RKO (cell line): Measurements from ENCODE around the gene MYMK.

ENCODE experiments used
- DNase-seq: peaks from one replicate; pipeline ENCODE4 v3.0.0-alpha.2; 2016; ENCODE audit warnings: low spot score

Gene MYMK

DNA sequence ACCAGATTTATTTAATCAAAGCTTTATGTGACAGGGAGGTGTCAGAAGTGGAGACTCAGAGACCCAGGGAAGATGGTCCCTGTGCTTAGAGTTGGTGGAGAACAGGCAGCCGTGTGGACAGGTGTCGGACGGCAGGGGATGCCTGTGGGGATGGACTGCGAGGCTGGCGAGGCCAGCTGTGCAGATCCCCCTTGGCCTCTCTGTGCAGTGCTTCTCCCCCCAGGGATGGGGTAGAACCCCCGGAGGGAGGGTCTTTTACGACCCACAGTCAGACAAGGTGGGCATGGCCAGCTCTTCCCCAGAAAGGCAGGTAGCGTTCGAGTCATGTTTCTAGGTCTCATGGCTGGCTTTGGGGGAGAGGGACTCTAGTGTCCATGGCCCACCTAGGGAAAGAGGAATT is 41.1 kb downstream of the MYMK start:
- no peak for DNase-seq

DNA sequence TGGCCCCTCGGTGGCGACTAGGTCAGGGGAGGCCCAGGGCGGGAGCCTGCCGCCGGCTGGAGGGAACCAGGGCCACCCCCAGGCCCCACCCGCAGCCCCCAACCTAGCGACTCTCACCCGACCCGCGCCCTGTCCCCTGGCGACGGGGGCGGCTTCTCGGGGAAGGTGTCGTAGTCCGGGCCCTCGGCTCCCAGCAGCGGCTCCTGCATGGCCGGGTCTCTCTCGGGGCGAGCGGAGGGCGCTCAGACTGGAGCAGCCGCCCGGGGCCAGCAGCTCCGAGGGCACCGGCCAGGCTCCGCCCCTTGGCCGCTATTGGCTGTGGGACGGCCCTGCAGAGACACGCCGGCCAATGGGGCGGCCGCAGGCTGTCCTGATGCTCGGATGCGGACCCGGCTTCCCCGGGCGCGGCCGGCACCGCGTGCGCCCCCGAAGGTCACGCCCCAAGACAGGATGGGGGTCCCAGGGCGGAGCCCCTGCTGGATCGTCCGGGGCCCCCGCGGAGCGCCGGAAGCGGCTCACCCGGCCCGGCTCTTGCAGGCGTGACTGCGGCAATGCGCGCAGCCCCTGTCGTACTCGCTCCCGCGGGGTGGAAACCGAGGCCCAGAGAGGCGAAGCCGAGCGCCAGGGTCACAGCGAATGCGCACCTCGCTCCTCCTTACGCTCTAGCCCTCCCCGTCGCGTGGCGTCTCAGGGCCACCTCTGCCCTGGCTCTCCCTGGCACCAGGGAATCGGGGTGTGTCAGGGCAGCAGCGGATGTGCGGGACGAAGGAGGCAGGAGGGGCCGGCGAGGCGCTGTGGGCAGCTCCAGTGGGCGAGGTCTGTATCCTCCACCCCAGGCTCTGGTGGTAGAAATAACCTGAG is 45.7 kb downstream of the MYMK start, which contains the start of gene SLC2A6:
Gene SLC2A6 (minus strand): TSS at position 249 of the 861 bp plus-strand sequence. CDS start 40 bp downstream, at position 209.
- peak; percentile 94 for DNase-seq

DNA sequence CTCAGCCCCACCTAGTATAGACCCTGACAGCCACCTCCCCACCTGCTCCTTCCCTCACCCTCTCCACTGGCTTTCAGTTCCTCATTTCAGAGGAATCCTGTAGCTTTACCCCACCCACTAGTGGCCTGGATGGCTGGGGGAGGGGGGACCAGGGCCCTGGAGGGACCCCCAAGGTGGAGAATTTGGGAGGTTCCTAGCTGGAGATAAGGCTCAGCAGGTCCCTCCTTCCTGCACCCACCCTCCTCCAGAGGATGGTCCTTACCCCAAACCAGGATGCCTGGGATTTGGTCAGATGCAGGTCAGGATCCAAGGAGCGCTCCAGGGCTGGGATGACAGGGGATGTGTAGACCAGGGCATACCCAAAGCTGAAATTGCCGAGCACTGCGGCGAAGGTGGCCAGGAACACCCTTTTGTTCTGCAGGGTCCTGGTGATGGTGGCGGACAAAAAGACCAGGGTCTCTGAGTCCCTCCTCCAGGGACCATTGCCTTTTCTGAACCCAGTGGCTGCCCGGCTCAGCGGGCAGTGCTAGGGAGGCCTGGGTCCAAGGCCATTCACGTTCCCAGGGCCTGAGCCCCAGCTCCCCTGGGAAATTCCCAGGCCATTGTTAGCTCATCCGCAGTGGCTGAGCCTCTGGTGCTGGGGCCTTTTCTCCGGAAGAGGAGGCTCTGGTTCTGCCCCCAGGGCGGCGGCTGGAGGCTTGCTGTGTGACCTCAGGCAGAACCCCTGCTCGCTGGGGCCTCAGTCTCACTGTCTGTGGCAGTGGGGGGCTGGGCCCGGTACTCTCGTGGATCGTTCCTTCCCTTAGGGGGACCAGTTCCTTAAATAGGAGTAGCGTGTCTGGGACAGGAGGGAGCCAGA is 46.5 kb downstream of the MYMK start:
- peak; percentile 67 for DNase-seq

DNA sequence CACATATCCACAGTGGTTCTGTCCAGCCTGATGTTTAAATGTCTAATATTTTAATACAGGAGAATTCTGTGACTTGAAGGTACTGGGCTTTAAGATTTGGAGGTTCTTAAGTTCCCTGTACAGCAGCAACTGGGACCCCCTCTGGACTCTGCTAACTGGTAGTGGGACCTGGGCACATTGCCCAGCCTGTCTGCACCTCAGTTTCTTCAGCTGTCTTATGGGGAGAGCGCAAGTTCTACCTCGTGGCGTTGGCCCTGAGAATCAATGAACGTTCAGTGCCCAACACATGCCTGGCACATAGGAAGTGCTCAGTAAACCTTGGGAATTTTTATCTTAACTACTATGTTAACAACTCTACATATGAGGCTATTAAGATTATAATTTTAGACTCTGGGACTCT is 47.3 kb downstream of the MYMK start:
- no peak for DNase-seq

DNA sequence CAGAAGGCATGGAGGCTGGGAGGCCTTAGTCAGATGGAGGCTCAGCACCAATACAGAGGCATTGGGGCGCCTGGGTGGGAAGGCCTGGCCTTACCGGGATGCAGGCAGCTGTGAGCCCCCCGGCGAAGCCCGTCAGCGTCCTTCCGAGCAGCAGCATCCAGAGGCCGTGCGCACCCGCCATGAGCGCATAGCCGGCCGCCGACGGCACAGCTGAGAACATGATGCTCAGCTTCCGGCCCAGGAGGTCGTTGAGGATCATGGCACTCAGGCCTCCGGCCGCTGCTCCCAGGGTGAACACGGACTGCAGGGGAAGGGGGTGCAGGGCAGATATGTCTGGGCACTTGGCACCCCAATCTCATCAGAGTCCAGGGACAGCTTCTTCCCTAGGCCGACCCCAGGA is 47.8 kb downstream of the MYMK start:
- DNase-seq, result no peak

DNA sequence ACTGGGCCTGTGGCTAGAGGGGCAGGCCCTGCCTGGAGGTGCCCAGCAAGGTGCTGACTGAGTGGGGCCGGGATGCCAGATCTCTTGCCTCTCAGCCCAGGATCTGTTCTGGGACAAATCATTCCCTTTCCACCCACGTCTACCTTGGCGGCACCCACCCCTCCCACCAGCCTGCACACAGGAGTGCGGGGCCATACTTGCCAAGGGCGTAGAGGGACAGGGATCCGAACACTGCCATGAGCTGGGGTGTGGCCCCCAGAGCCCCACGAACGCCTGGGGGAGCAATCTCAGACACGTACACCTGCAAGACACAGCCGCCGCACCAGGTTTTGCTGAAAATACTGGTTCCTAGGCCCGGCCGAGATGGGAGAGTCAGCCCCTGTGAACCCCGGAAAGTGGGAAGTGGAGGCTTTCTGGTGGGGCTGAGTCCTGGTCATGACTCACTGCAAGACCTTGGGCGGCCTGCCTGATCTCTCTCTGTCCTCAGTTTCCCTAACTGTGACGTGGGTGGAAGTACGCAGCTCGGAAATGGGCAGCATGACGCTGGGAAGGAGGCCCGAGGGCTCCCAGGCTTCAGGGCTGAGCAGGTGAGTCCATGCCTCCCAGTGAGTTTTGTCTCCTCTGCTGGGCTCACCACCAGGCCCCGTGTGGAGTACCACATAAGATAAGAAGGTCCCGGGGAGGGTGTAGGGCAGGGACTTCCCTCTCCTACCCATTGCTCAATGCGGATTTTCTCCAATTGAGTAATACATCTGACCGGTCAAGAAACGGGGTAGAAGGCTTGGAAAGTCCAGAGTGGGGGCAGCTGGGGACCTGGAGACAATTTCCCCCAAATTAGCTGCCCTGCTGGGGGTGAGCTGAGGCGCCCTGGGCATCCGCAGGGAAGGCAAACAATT is 48.5 kb downstream of the MYMK start:
- no peak for DNase-seq

DNA sequence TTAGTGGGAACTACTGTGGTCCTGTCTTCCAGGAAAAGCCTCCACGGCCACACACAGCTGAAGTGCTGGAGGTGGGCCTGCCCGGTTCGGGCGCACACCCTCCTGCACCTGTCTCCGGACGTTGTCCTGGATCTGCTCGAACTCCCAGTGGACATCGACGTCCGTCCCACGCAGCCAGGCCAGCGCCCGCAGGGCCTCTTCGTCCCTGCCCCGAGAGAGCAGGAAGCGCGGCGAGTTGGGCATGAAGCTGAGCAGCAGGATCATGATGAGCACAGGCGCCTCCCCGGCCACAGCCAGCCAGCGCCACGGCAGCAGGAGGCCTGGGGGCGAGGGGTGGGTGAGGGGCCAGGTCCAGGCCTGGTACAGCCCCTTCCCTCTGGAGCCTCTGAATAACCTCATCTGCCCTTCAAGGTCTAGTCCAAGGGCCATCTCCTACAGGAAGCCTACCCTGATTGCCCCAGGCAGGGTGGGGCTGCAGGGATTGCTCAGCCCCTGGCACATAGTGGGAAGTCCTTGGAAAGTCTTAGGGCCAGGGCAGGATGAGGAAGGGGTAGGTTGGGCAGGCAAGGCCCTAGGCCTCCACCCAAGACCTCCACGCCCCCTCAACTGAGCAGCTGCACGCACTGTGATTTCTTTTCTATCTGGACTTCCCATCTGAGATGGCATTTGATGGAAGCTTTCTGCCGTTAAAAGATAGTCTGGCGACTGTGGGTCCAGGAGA is 49.3 kb downstream of the MYMK start:
- no peak for DNase-seq

DNA sequence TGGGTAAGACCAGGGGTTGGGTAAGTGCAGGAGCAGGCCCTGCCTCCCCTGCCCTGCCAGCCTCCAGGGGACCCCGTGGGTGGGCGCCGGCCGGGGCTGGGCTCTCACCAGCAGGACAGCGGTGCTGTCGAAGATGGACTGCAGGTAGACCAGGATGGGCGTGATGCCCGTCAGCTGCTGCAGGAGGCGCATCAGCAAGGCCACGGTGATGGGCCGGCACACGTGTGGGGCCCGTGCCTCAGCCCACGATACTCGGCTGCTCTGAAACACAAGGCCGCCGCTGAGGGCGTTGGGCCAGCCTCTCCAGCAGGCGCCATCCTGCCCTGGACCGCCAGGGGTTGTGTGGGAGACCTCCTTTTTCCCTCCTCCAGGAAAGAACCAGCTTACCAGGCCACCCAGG is 49.9 kb downstream of the MYMK start:
- DNase-seq, result no peak

DNA sequence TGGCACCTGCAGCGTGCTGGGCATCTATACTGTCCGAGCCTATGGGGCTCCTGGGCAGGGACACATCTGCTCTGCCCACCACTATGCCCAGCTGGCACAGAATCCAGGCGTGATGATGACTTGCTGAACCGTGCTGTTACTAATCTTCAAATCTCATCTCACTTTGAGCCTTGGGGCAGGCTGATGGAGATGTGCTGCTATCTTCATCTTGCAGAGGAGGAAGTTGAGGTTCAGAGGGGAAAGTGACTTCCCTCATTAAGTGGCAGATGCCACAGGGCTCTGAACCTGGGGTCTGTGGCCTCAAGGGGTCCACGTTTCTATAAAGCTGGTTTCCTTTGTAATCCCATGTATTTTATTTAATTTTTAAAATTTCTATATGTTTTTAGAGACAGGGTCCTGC is 50.5 kb downstream of the MYMK start:
- no peak for DNase-seq

DNA sequence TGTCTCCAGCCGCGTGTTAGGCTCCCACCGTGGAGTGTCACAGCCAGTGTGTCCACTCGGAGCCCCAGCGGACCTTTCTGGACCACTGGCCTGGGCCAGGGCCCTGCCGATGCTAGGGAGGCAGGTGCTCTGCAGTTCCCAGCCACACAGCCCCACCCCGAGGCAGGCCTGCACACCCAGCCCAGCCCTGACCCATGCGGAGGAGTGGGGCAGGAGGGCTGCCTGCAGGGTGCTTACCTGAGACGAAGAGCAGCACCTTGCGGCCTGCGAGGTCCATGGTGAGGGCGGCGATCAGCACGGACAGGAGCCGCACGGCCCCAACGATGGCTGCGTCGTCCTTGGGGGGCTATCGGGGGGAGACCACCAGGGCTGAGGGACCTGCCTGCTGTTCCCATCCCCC is 51.0 kb downstream of the MYMK start:
- no peak for DNase-seq

DNA sequence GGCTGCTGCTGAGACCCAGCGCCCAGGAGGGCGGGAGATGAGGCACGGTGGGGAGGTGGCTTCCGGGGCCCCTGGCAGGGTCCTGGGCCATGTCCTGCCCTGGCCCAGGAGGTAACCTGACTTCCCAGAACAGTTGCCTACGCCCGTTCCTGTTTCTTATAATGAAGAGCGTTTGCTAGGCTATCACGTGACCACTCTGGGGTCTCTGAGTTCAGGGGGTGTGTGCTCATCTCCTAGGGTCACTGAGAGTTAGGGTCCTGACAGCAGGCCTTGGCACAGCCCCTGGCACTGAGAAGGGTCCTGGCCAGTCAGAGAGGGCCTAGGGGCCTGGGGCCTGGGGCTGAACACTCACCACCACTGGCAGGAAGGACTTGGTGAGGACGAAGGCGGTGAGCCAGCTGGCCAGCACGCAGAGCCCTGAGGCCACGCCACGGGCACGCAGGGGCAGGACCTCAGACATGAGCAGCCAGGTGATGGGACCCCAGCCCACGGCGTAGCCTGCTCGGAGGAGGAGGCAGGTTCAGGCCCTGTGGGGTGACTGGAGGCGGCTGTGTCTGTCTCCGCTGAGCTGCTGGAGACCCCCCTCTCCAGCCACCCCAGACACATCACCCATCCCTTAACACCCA is 51.9 kb downstream of the MYMK start:
- DNase-seq, result no peak

DNA sequence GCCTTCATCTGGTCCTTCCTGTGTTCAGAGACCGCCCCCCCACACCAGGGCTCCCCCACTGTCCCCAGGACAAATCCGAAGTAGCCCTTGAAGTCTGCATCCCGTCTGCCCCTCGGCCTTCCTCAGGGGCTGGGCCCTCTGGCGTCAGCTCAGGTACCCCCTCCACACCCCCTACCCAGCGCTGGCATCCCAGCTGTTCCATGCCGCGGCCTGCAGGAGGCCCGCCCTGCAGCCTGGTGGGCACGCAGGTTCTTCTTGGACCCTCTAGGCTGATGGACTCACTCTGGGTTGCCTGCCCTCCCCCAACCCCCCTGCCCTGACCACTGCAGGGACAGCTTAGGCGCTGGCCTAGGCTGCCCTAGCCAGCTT is 52.5 kb downstream of the MYMK start:
- DNase-seq, result no peak

DNA sequence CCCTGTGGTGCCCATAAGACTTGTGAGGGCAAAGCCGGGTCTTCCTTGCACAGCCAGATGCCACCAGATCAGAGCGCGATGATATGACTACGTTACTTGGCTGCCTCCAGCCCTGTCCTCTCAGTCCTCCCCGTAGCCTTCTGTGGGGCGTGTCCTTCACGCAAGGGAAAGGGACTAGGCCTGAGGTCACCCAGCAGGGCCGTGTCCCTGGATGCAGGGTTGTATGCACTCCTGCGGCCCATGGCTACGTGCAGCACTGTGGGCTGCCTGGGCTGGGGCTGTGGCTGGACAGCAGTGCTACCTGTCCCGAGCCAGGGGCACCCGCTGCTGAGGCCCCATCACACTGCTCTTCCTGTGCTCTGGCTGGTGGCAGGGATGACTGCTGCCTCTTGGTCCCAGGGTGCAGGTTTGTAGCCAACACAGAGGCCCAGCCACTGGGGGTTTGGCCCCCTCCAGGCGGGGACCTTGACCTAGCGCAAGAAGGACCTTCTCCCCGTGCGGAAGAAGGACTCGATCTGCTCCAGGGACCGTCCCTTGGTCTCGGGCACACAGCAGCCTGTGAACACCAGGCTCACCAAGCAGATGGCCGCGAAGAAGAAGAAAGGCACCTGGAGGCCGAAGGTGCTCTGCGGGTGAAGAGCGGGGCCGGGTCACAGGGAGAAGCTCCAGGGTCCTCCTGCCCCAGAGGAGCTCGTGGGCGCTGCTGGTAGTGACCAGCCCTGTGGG is 53.0 kb downstream of the MYMK start:
- DNase-seq, result no peak

DNA sequence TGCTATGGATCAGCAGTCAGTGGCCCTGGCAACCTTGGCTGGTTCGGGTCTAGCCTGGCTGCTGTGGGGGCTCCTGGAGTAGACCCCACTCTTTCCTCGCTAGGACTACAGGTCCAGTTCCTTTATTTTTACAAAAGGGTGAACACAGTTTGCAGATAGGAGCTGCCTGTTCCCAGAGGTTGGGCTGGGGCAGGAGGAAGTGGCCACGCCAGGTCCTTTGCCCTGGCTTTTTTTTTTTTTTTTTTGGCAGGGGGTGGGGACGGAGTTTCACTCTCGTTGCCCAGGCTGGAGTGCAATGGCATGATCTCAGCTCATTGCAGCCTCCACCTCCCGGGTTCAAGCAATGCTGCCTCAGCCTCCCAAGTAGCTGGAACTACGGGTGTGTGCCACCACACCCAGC is 53.8 kb downstream of the MYMK start:
- no peak for DNase-seq

DNA sequence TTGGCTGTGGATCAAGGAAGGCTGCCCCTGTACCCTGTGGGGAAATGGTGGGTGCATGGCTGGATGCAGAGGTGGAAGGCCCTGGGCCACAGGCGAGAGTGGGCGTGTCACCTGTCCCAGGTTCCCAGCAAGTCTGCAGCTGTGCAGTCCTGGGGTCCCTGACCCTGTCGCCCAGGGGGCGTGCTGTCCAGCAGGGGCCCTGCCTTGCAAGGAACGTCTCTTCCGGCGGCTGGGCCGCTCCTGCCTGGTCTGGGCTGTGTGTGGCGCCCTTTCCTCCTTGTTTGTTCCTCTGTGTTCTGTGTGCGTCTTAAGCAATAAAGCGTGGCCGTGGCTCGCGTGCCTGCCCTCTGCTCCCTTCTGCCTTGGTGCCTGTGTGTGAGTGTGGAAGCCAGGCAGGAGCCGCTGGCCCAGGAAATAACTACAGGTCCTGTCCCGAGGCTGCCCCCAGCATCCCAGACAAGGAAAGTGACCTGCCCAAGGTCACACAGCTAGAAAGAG is 54.3 kb downstream of the MYMK start:
- no peak for DNase-seq

DNA sequence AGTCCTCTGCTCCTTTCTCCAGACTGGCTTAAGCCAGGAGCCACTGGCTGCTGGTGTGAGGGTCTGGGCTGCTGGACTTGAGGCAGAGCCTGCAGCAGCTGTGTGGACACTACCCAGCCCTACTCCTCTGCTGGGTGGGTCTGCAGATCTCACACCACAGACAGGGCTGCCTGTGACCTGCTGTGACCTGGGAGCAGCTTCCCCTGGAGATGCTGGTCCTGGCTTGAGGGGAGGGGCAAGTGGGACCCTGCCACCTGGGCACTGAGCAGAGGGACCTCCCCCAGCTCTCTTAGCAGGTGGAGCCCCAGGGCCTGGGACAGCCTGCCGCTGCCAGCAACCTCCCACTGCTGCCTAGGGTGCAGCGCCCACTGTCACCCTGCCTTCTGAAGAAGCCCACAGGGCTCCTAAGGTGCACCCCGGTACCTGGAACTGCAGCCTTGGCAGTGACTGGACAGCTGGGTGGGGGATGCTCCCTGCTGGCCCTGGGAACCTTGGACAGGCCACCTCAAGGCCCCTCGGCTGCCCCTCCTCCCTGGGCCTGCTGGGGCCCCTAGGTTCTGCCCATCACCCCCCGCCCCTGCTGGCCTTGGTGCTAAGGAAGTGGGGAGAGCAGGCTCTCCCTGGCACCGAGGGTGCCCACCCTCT is 55.9 kb downstream of the MYMK start:
- DNase-seq, result no peak

DNA sequence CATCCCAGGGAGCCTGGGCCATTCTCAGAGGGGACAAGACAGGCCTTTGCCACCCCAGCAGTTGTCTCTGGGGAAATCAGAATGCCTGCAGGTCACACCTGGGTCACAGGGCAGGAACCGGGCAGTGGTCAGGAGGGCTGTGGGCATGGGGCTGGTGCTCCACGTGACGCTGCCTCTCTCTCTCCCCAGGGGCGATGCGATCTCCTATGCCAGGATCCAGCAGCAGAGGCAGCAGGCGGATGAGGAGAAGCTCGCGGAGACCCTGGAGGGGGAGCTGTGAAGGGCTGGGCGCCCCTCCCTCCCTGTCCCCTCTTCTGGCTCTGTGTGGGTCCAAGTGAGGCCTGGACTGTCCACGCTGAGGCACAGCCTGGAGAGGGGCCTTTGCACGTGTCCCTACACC is 56.4 kb downstream of the MYMK start:
- DNase-seq, result no peak

DNA sequence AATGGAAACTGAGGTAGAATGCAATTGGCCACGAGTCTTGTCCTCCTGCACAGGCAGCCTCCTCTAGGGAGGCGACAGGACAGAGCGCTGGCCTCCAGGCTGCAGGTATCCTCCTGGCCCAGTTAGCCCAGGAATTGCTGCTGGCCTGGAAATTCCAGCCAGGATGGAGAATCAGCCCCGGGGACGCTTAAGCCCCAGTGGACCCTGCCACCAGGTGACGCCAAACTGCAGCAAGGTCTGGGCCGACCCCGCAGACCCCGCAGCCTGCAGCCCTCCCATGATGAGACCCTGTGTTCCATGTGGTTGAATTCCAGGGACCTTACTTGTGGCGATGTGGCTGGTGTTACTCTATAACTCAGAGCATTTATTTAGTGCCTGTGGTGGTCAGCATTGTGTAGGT is 57.7 kb downstream of the MYMK start:
- DNase-seq, result no peak

DNA sequence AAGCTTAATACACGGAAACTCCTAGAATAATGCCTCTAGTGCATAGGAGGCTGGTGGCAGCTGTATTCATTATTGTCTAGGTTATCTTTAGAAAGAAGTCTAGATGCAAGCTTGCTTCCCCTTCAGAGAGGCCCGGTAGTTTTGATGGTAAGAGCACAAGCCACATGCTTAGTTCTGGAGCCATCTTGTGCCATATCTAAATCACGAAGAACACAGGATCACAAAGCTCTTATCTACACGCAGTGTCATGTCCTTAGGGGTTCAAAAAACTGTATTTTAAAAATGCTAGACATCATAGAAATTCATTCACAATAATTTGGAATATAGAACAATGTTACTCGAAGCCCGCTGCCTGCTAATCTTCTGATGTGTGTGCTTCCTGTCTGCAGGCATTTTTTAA is 58.8 kb downstream of the MYMK start:
- no peak for DNase-seq

DNA sequence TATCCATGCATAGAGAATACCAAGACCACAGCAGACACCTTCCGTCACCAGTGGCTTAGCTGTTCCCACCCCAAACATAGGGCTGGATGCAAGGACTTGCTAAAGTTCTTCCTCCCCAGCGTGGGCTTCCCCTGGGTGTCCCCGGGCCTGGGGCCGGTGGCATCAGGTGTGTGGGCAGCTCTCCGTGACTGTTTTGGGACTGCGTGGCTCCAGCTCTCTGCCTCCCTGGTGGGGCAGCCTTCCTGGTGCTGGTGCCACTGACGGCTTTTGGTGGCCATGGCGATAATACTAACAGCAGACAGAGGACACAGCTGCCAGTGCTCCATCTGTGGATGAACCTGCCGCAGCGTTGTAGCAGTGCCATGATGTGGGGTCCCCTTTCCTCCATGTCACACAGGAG is 60.1 kb downstream of the MYMK start:
- DNase-seq, result no peak
